Naive thymus-derived CD8-positive, alpha-beta T cell (primary cell): Measurements from ENCODE around the gene SHOC2. TPM values are rescaled to one million over a fixed set of nuclear protein-coding genes. Genes with fewer than 3 reads are reported as not detected.

Experiments
- ATAC-seq, 2 donors: fragments of 150-1000 bp; cut with Tn5 transposase in 1 of 2; sonication (Bioruptor Pico), chemical (Tn5 transposase) in 1 of 2; 1 replicate in 1 of 2; 2 replicates in 1 of 2; pipeline ENCODE4 v1.10.0; 2021; ENCODE audit warnings: mild to moderate bottlenecking in 2 of 2, moderate library complexity in 2 of 2
- POLR2A ChIA-PET: fragments of 350-600 bp; sonication (Branson Sonifier 250); formaldehyde crosslinking; loops from one replicate; lab custom pipeline; 2021; ENCODE audit warnings: antibody characterized with exemption; lab: Charles Lee
- DNase-seq, 10 donors: peaks; one replicate each; pipeline versions ENCODE4 v3.0.0 to v3.0.0-alpha.2; 2020 to 2022
- H3K27ac Mint-ChIP-seq, 10 donors: one replicate each; pipeline ENCODE4 v1.8.0; 2020 to 2022; ENCODE audit warnings: mild to moderate bottlenecking in 10 of 10, mixed read lengths in 10 of 10, moderate library complexity in 4 of 10, inconsistent platforms in 1 of 10
- H3K27me3 Mint-ChIP-seq, 5 donors: one replicate each; pipeline ENCODE4 v1.8.0; 2021 to 2022; ENCODE audit warnings: mixed read lengths in 5 of 5
- H3K36me3 Mint-ChIP-seq, 3 donors: one replicate each; pipeline ENCODE4 v1.8.0; 2020 to 2022; ENCODE audit warnings: mixed read lengths in 3 of 3, mild to moderate bottlenecking in 2 of 3, inconsistent platforms in 1 of 3
- H3K4me1 Mint-ChIP-seq, 4 donors: one replicate each; pipeline ENCODE4 v1.8.0; 2021 to 2022; ENCODE audit warnings: mixed read lengths in 4 of 4
- H3K4me3 Mint-ChIP-seq, 10 donors: one replicate each; pipeline ENCODE4 v1.8.0; 2020 to 2022; ENCODE audit warnings: mild to moderate bottlenecking in 10 of 10, mixed read lengths in 10 of 10, moderate library complexity in 6 of 10, inconsistent platforms in 1 of 10
- H3K9me3 Mint-ChIP-seq, 9 donors: one replicate each; pipeline ENCODE4 v1.8.0; 2020 to 2022; ENCODE audit warnings: mixed read lengths in 9 of 9, mild to moderate bottlenecking in 3 of 9, inconsistent platforms in 1 of 9, moderate library complexity in 1 of 9
- microRNA-seq: library from miRNA; unstranded; fragments of <30 nt; microRNA quantifications from one replicate; pipeline ENCODE4 v1.2.0, GENCODE V29; 2022; ENCODE audit warnings: borderline microRNAs expressed
- polyA plus RNA-seq, 3 donors: library from polyadenylated mRNA; unstranded; fragments of 300-500 nt; fragmentation: Illumina TruSeq; gene quantifications; one replicate each; pipeline ENCODE4 v1.2.3, GENCODE V29; 2021
- total RNA-seq, 8 experiments: library from RNA in 2 of 8; stranded (reverse) in 2 of 8; gene quantifications; one replicate each; pipeline ENCODE4 v1.2.3 and lab custom pipeline; 2021 to 2026

Gene SHOC2
- total and polyA plus RNA-seq, 5 experiments from 2014 or later, result 43.2 to 72.6 (median 58.3) TPM

DNA sequence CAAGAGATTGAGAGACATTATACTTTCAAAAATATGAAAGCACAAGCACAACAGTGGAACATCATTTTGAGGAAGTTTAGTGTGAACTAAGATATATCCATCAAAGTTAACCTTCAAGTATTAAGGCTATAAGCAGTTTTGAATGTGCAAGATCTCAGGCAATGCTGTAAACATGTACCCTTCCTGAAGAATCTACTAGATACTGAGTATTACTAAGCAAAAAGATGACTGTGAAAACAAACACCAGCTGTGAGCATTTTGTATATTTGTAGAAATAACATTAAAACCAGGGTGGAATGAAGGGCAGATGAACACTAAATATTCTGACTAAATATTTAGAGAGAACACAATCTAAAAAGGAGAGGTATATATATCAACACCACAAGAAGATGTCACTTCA lies 116.1 kb downstream of the SHOC2 start:
- Mint-ChIP-seq H3K27me3 (peaks cover 0 to 10% (median 4%) of the 10 kb centered on the region in 5 donors), H3K36me3 (peaks cover 19 to 35% (median 30%) of the 10 kb centered on the region in 3 donors), H3K9me3 (peaks cover 13 to 59% (median 41%) of the 10 kb centered on the region in 9 donors), H3K4me3 (no peak overlapping the region), H3K4me1 (no peaks in the 10 kb centered on the region), H3K27ac (no peak overlapping the region)
- POLR2A ChIA-PET, result no interaction called here
- ATAC-seq (no peak), DNase-seq (no peak)

- Mint-ChIP-seq H3K4me3 (no peak overlapping the region), H3K27ac (no peak overlapping the region), H3K27me3 (peaks cover 1 to 11% (median 5%) of the 10 kb centered on the region in 5 donors), H3K36me3 (peaks cover 10 to 43% (median 26%) of the 10 kb centered on the region in 3 donors), H3K9me3 (peaks cover 12 to 70% (median 53%) of the 10 kb centered on the region in 9 donors), H3K4me1 (no peaks in the 10 kb centered on the region)
- POLR2A ChIA-PET, result no interaction called here
- no peak for DNase-seq
- ATAC-seq, result no peak
These were observed 118.5 kb downstream of the SHOC2 start for GRCh38 chr10:111037858-111038257.

- peaks cover 0 to 43% (median 19%) of the 10 kb centered on the region in 3 donors for H3K36me3 Mint-ChIP-seq
- no peak for DNase-seq
- H3K4me3 Mint-ChIP-seq, result no peak overlapping the region
- H3K27ac Mint-ChIP-seq, result no peak overlapping the region
- ATAC-seq, result no peak
- no peaks in the 10 kb centered on the region for H3K4me1 Mint-ChIP-seq
- H3K27me3 Mint-ChIP-seq, result peaks cover 1 to 17% (median 10%) of the 10 kb centered on the region in 5 donors
- H3K9me3 Mint-ChIP-seq, result peaks cover 12 to 70% (median 42%) of the 10 kb centered on the region in 9 donors
- POLR2A ChIA-PET, result no interaction called here
These were observed 120.1 kb downstream of the SHOC2 start for GRCh38 chr10:111039522-111039921.

GRCh38 chr10:111057006-111057405 lies 137.6 kb downstream of the SHOC2 start:
- peaks cover 21 to 40% (median 31%) of the 10 kb centered on the region in 5 donors for H3K27me3 Mint-ChIP-seq
- H3K4me1 Mint-ChIP-seq, result no peaks in the 10 kb centered on the region
- H3K9me3 Mint-ChIP-seq, result peaks cover 11 to 62% (median 30%) of the 10 kb centered on the region in 9 donors
- DNase-seq, result no peak
- H3K27ac Mint-ChIP-seq, result no peak overlapping the region
- ATAC-seq, result no peak
- POLR2A ChIA-PET, result no interaction called here
- H3K4me3 Mint-ChIP-seq, result no peak overlapping the region
- H3K36me3 Mint-ChIP-seq, result peaks cover 4 to 43% (median 12%) of the 10 kb centered on the region in 3 donors

Small RNA genes within 50 kb of the gene (microRNA-seq; reads per million reads assigned to microRNA genes)
- gene MIR548E, result 1.4 reads per million

Other genes starting within 250 kb of the SHOC2 start
- 100 to 1,000 TPM; 361 to 367 TPM for gene PDCD4, start 47.7 kb upstream of the SHOC2 start, total RNA-seq
- 100 to 1,000 TPM; 318 to 385 (median 341) TPM for gene PDCD4, start 47.7 kb upstream of the SHOC2 start, polyA plus RNA-seq
- 10 to 100 TPM; 46.5 to 60.3 TPM for gene BBIP1, start 424 bp upstream of the SHOC2 start, total RNA-seq
- gene BBIP1, start 424 bp upstream of the SHOC2 start, polyA plus RNA-seq, result 10 to 100 TPM; 25.1 to 29.7 (median 29.0) TPM
- gene ADRA2A, start 157.4 kb downstream of the SHOC2 start, total RNA-seq, result not detected
- not detected for gene ADRA2A, start 157.4 kb downstream of the SHOC2 start, polyA plus RNA-seq